Measurements from ENCODE around the gene ELFN2. TPM values are rescaled to one million over a fixed set of nuclear protein-coding genes. Genes with fewer than 3 reads are reported as not detected.
A peak's percentile ranks its signal among the peaks of the same experiment; 100 is the strongest.

ELFN2 gene
- polyA plus RNA-seq, 1 experiment: 2.6 TPM

GRCh38 chr22:37381489-37381888, 45.8 kb downstream of the ELFN2 start:
- Histone ChIP-seq H3K9me3 (ENCODE audit: control insufficient read depth, insufficient read depth, low read length) (no peaks in the 10 kb centered on the region; the same call in 1 of the 2 replicates), H3K27ac (ENCODE audit: low read depth, low read length) (peak overlapping the region; percentile 3), H3K4me3 (ENCODE audit: low read depth, low read length) (no peak overlapping the region), H3K27me3 (ENCODE audit: control insufficient read depth, insufficient read depth, low read length) (peaks cover 6% of the 10 kb centered on the region)
- DNase-seq (ENCODE audit: low read depth, low spot score): no peak
- ChIA-PET CTCF (interaction anchor here (0.6 to 0.8 kb wide), 3 partner anchors 23 to 181 kb away, joined by 3 read pairs; no protein-coding TSS in a partner anchor), POLR2A (interaction anchor here (0.6 to 0.8 kb wide), 2 partner anchors 10 to 182 kb away, joined by 5 to 10 read pairs; no protein-coding TSS in a partner anchor)
- TF ChIP-seq, protein P1, sequence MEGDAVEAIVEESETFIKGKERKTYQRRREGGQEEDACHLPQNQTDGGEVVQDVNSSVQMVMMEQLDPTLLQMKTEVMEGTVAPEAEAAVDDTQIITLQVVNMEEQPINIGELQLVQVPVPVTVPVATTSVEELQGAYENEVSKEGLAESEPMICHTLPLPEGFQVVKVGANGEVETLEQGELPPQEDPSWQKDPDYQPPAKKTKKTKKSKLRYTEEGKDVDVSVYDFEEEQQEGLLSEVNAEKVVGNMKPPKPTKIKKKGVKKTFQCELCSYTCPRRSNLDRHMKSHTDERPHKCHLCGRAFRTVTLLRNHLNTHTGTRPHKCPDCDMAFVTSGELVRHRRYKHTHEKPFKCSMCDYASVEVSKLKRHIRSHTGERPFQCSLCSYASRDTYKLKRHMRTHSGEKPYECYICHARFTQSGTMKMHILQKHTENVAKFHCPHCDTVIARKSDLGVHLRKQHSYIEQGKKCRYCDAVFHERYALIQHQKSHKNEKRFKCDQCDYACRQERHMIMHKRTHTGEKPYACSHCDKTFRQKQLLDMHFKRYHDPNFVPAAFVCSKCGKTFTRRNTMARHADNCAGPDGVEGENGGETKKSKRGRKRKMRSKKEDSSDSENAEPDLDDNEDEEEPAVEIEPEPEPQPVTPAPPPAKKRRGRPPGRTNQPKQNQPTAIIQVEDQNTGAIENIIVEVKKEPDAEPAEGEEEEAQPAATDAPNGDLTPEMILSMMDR (IDR thresholded peaks at IDR 0.05; ENCODE audit: low read depth, low read length): no peak

- POLR2A ChIA-PET: no interaction called here
- CTCF ChIA-PET: interaction anchor here (1.4 kb wide), 1 partner anchor 50 kb away, joined by 3 read pairs; no protein-coding TSS in a partner anchor
- Histone ChIP-seq H3K27me3 (ENCODE audit: control insufficient read depth, insufficient read depth, low read length) (peaks cover 6% of the 10 kb centered on the region), H3K27ac (ENCODE audit: low read depth, low read length) (no peak overlapping the region), H3K4me3 (ENCODE audit: low read depth, low read length) (no peak overlapping the region), H3K9me3 (ENCODE audit: control insufficient read depth, insufficient read depth, low read length) (peaks cover 4% of the 10 kb centered on the region; the same call in 1 of the 2 replicates)
- DNase-seq (ENCODE audit: low read depth, low spot score): no peak
- TF ChIP-seq, protein P1 (IDR thresholded peaks at IDR 0.05; ENCODE audit: low read depth, low read length): no peak
Observed at GRCh38 chr22:37379722-37380121, 47.6 kb downstream of the ELFN2 start.

DNA sequence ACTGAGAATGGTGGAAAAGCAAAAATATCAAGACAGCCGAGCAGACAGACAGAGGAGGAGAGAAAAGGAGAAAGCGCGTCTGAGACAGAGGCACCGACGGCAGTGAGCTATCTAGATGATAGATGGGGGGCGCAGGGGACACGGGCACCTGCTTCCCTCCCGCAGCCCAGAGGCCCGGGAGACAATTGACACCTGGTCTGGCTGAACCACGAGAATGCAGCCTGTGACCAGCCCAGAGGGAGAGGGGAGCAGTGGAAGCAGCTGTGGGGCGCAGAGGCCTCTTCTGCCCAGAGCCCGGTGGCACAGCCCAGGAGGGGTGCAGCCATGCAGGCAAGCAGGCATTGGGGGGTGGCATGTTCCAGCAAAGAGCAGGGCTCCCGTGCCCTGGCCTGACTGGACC, 48.2 kb downstream of the ELFN2 start:
- POLR2A ChIA-PET: no interaction called here
- TF ChIP-seq, protein P1 (IDR thresholded peaks at IDR 0.05; ENCODE audit: low read depth, low read length): no peak

GRCh38 chr22:37378642-37379058, 48.6 kb downstream of the ELFN2 start:
- peaks cover 15% of the 10 kb centered on the region for H3K9me3 ChIP-seq (ENCODE audit: control insufficient read depth, insufficient read depth, low read length)
- TF ChIP-seq, protein P1 (IDR thresholded peaks at IDR 0.05; ENCODE audit: low read depth, low read length): no peak
- H3K27ac ChIP-seq (ENCODE audit: low read depth, low read length): no peak overlapping the region
- no peak overlapping the region for H3K4me3 ChIP-seq (ENCODE audit: low read depth, low read length)
- ChIA-PET CTCF (no interaction called here), POLR2A (no interaction called here)
- DNase-seq (ENCODE audit: low read depth, low spot score): no peak
- H3K27me3 ChIP-seq (ENCODE audit: control insufficient read depth, insufficient read depth, low read length): peaks cover 6% of the 10 kb centered on the region

More for the DNA sequence above, 48.2 kb downstream of the ELFN2 start:
- H3K27ac ChIP-seq (ENCODE audit: low read depth, low read length): no peak overlapping the region
- peaks cover 10% of the 10 kb centered on the region; the same call in 1 of the 2 replicates for H3K9me3 ChIP-seq (ENCODE audit: control insufficient read depth, insufficient read depth, low read length)
- no peak overlapping the region for H3K4me3 ChIP-seq (ENCODE audit: low read depth, low read length)
- H3K27me3 ChIP-seq (ENCODE audit: control insufficient read depth, insufficient read depth, low read length): peaks cover 6% of the 10 kb centered on the region
- DNase-seq (ENCODE audit: low read depth, low spot score): no peak
- CTCF ChIA-PET: no interaction called here

GRCh38 chr22:37377927-37378326, 49.4 kb downstream of the ELFN2 start:
- Histone ChIP-seq H3K27ac (ENCODE audit: low read depth, low read length) (no peak overlapping the region), H3K4me3 (ENCODE audit: low read depth, low read length) (no peak overlapping the region), H3K27me3 (ENCODE audit: control insufficient read depth, insufficient read depth, low read length) (peaks cover 6% of the 10 kb centered on the region), H3K9me3 (ENCODE audit: control insufficient read depth, insufficient read depth, low read length) (peaks cover 17% of the 10 kb centered on the region)
- TF ChIP-seq, protein P1 (IDR thresholded peaks at IDR 0.05; ENCODE audit: low read depth, low read length): no peak
- DNase-seq (ENCODE audit: low read depth, low spot score): no peak
- ChIA-PET CTCF (no interaction called here), POLR2A (no interaction called here)
